ENCODE data around the gene CARD9. TPM values are rescaled to one million over a fixed set of nuclear protein-coding genes. Genes with fewer than 3 reads are reported as not detected.

The CARD9 gene
- total and polyA plus RNA-seq, 2 of the 8 experiments (the other 6 are each of a cell fraction or from before 2014, with no cell fraction given), result 0.15 to 1.1 TPM

- Histone ChIP-seq H2AK5ac (ENCODE audit: low read depth, low read length) (no peak overlapping the region), H3K18ac (ENCODE audit: extremely low read depth, low read length) (no peak overlapping the region), H3K9ac (replicated peaks in 1 of 4; ENCODE audit: extremely low read depth in 1 of 4, low read depth in 3 of 4, low read length in 3 of 4) (no peak overlapping the region), H3K4me2 (ENCODE audit: insufficient read depth in 1 of 2, low read depth in 2 of 2, low read length in 2 of 2) (no peak overlapping the region), H4K8ac (ENCODE audit: extremely low read depth, insufficient read depth, low read length) (no peak overlapping the region), H3K23me2 (ENCODE audit: low read depth, low read length) (no peaks in the 10 kb centered on the region), H2BK120ac (replicated peaks; ENCODE audit: low read depth, low read length) (no peak overlapping the region), H2BK12ac (ENCODE audit: low read depth, low read length) (no peak overlapping the region), H2BK5ac (ENCODE audit: low read depth, low read length) (no peak overlapping the region), H3K79me2 (ENCODE audit: control insufficient read depth in 1 of 2, insufficient read depth in 2 of 2, low read length in 2 of 2) (no peaks in the 10 kb centered on the region), H3K4ac (replicated peaks; ENCODE audit: insufficient read length, low read depth, low read length) (no peak overlapping the region), H3K9me3 (ENCODE audit: insufficient read depth in 2 of 2, low read depth in 1 of 2, low read length in 1 of 2) (no peaks in the 10 kb centered on the region), H3K56ac (replicated peaks; ENCODE audit: insufficient read length, low read depth, low read length) (no peak overlapping the region), H3K27ac (ENCODE audit: low read depth, low read length) (no peak overlapping the region), H3K79me1 (ENCODE audit: low read depth, low read length) (no peaks in the 10 kb centered on the region), H4K5ac (ENCODE audit: insufficient read length, low read depth, low read length) (no peak overlapping the region), H2BK15ac (ENCODE audit: low read length) (no peak overlapping the region), H3K14ac (ENCODE audit: insufficient read length) (no peak overlapping the region), H3K27me3 (replicated peaks in 1 of 4; ENCODE audit: control insufficient read depth in 3 of 4, extremely low read depth in 1 of 4, insufficient read depth in 3 of 4, low read length in 3 of 4) (no peaks in the 10 kb centered on the region; a peak in 2 of 7 replicates), H3K23ac (ENCODE audit: insufficient read length) (no peak overlapping the region), H3K4me1 (replicated peaks in 1 of 4; ENCODE audit: control insufficient read depth in 3 of 4, insufficient read depth in 4 of 4, low read length in 3 of 4) (no peaks in the 10 kb centered on the region), H2BK20ac (ENCODE audit: low read length) (no peak overlapping the region), H4K20me1 (replicated peaks in 1 of 2; ENCODE audit: control insufficient read depth in 1 of 2, insufficient read depth in 2 of 2, low read length in 2 of 2) (peaks cover 0 to 3% of the 10 kb centered on the region in 2 experiments), H3K36me3 (ENCODE audit: control insufficient read depth in 2 of 4, insufficient read depth in 4 of 4, low read length in 3 of 4) (no peaks in the 10 kb centered on the region; a peak in 1 of 8 replicates), H3K4me3 (ENCODE audit: extremely low read depth in 1 of 4, insufficient read depth in 2 of 4, low read depth in 3 of 4, low read length in 4 of 4) (no peak overlapping the region), H2AFZ (ENCODE audit: low read length) (no peak overlapping the region), H4K91ac (replicated peaks; ENCODE audit: insufficient read length, low read length) (no peak overlapping the region)
- FAIRE-seq (no peak), DNase-seq (ENCODE audit: low read depth in 1 of 2, low spot score in 2 of 2) (no peak)
- ChIA-PET CTCF (ENCODE audit: partially characterized antibody) (interaction anchor here (0.7 to 1.6 kb wide), 4 partner anchors 10 to 43 kb away, joined by 3 to 7 read pairs (median 4); no protein-coding TSS in a partner anchor), POLR2A (ENCODE audit: partially characterized antibody) (interaction anchor here (1.8 to 15.8 kb wide), 3 partner anchors 11 to 37 kb away, joined by 4 to 137 read pairs (median 10); partner anchors contain the start of gene CARD9)
- 90% methylated on average over 43 of the region's 54 CpGs; no CpG with 5 or more reads in 1 of the 2 experiments for WGBS, 2 experiments (ENCODE audit: extremely low coverage in 1 of 2, insufficient coverage in 1 of 2, insufficient read length in 1 of 2, insufficient replicate concordance in 2 of 2, low coverage in 1 of 2, low lambda C conversion rate in 2 of 2, missing lambda C conversion rate in 1 of 2)
- no peak for TF ChIP-seq MAX (IDR thresholded peaks at IDR 0.05)
- no peak for TF ChIP-seq SP1 (IDR thresholded peaks at IDR 0.05; ENCODE audit: low read depth, low read length)
- TF ChIP-seq ZNF274 (IDR thresholded peaks at IDR 0.05; ENCODE audit: borderline replicate concordance, extremely low read depth, low read length), result no peak
- no peak for TF ChIP-seq GABPA (IDR thresholded peaks at IDR 0.05; ENCODE audit: borderline replicate concordance, insufficient read depth, low read length)
- TF ChIP-seq JUND (IDR thresholded peaks at IDR 0.05; ENCODE audit: low read length), result no peak
- TF ChIP-seq NANOG (IDR thresholded peaks at IDR 0.05; ENCODE audit: insufficient read depth, low read depth, low read length, poor library complexity, severe bottlenecking), result no peak
These were observed 17.6 kb downstream of the CARD9 start for GRCh38 chr9:136355616-136356557.
